Measurements from ENCODE around the gene PRDM16.

The PRDM16 gene

GRCh38 chr1:3208819-3209200 lies 139.8 kb downstream of the PRDM16 start:
- DNase-seq (ENCODE audit: low spot score) = no peak

GRCh38 chr1:3209201-3209600 lies 140.2 kb downstream of the PRDM16 start:
- DNase-seq (ENCODE audit: low spot score) = no peak

GRCh38 chr1:3211582-3212375 lies 142.8 kb downstream of the PRDM16 start:
- no peak for DNase-seq (ENCODE audit: low spot score)

- DNase-seq (ENCODE audit: low spot score) = no peak
Measured at GRCh38 chr1:3212453-3213355, 143.7 kb downstream of the PRDM16 start.

- DNase-seq (ENCODE audit: low spot score) = no peak
Measured at GRCh38 chr1:3213730-3214129, 144.7 kb downstream of the PRDM16 start.

GRCh38 chr1:3215198-3216014 lies 146.4 kb downstream of the PRDM16 start:
- no peak for DNase-seq (ENCODE audit: low spot score)

- no peak for DNase-seq (ENCODE audit: low spot score)
Measured at GRCh38 chr1:3216015-3216391, 147.0 kb downstream of the PRDM16 start.

- no peak for DNase-seq (ENCODE audit: low spot score)
Measured at GRCh38 chr1:3217181-3217641, 148.2 kb downstream of the PRDM16 start.

GRCh38 chr1:3217979-3218679 lies 149.1 kb downstream of the PRDM16 start:
- DNase-seq (ENCODE audit: low spot score) = no peak

GRCh38 chr1:3219005-3219790 lies 150.2 kb downstream of the PRDM16 start:
- DNase-seq (ENCODE audit: low spot score) = no peak

- no peak for DNase-seq (ENCODE audit: low spot score)
Measured at GRCh38 chr1:3219791-3220467, 150.9 kb downstream of the PRDM16 start.

GRCh38 chr1:3221112-3222041 lies 152.4 kb downstream of the PRDM16 start:
- no peak for DNase-seq (ENCODE audit: low spot score)

- DNase-seq (ENCODE audit: low spot score) = no peak
Measured at GRCh38 chr1:3222042-3222692, 153.2 kb downstream of the PRDM16 start.

- DNase-seq (ENCODE audit: low spot score) = no peak
Measured at GRCh38 chr1:3225661-3226060, 156.7 kb downstream of the PRDM16 start.

GRCh38 chr1:3226191-3226590 lies 157.2 kb downstream of the PRDM16 start:
- no peak for DNase-seq (ENCODE audit: low spot score)

- DNase-seq (ENCODE audit: low spot score) = no peak
Measured at GRCh38 chr1:3226701-3227350, 157.8 kb downstream of the PRDM16 start.

- DNase-seq (ENCODE audit: low spot score) = no peak
Measured at GRCh38 chr1:3227351-3227704, 158.3 kb downstream of the PRDM16 start.

GRCh38 chr1:3227893-3228292 lies 158.9 kb downstream of the PRDM16 start:
- DNase-seq (ENCODE audit: low spot score) = no peak
